Neural crest cell (in vitro differentiated cells): ENCODE measurements around the gene GBX2. TPM values are rescaled to one million over a fixed set of nuclear protein-coding genes. Genes with fewer than 3 reads are reported as not detected.

Experiments used
- DNase-seq: peaks from one replicate; pipeline ENCODE4 v3.0.0; 2021; ENCODE audit warnings: low read depth, mixed read lengths, low spot score
- H3K27ac Mint-ChIP-seq: one replicate; pipeline ENCODE4 v1.8.0; 2021; ENCODE audit warnings: mild to moderate bottlenecking, mixed read lengths; ENCODE audit not compliant: unreplicated experiment
- H3K27me3 Mint-ChIP-seq: 2 replicates; pipeline ENCODE4 v1.8.0; 2021; ENCODE audit warnings: low read depth, mild to moderate bottlenecking, mixed read lengths
- H3K36me3 Mint-ChIP-seq: 2 replicates; pipeline ENCODE4 v1.8.0; 2021; ENCODE audit warnings: low read depth, mild to moderate bottlenecking, mixed read lengths
- H3K4me1 Mint-ChIP-seq: 2 replicates; pipeline ENCODE4 v1.8.0; 2021; ENCODE audit warnings: mixed read lengths
- H3K4me3 Mint-ChIP-seq: one replicate; pipeline ENCODE4 v1.8.0; 2021; ENCODE audit warnings: mild to moderate bottlenecking, mixed read lengths
- H3K9me3 Mint-ChIP-seq: 2 replicates; pipeline ENCODE4 v1.8.0; 2021; ENCODE audit warnings: mixed read lengths
- total RNA-seq: library from RNA; stranded (reverse); gene quantifications from 2 replicates; pipeline ENCODE4 v1.2.1, GENCODE V29; 2021
- TF ChIP-seq, protein P1 (sequence below): fragments of 200-600 bp; sonication (generic); conservative IDR thresholded peaks from 2 replicates; pipeline ENCODE4 v1.5.0; 2021; ENCODE audit warnings: antibody characterized with exemption, mild to moderate bottlenecking

Gene GBX2
- total RNA-seq, 1 donor from 2014 or later: 21.3 TPM

DNA sequence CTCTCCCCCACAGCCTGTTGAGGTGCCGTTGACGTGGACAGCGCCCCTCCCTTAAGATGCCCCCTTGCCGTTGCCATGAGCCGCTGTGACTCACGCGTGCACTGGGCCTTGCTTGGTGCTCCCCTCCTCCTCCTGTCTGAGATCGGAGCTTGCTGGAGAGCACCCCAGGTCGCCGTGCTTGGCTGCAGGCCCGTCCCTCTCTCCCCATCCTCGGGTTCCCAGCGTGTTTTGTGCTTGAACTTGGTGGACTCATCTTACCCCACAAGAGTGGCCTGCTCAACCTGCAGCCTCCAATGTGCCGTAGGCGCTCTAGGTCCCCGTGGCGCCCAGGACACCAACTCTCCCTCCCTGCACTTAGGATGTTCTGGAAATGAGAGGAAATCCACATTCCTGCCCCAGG lies 39.9 kb downstream of the GBX2 start:
- Mint-ChIP-seq H3K27me3 (no peaks in the 10 kb centered on the region), H3K9me3 (no peaks in the 10 kb centered on the region), H3K4me3 (no peak overlapping the region), H3K36me3 (peaks cover 8% of the 10 kb centered on the region), H3K27ac (no peak overlapping the region), H3K4me1 (no peaks in the 10 kb centered on the region)
- DNase-seq: no peak
- TF ChIP-seq, protein P1, sequence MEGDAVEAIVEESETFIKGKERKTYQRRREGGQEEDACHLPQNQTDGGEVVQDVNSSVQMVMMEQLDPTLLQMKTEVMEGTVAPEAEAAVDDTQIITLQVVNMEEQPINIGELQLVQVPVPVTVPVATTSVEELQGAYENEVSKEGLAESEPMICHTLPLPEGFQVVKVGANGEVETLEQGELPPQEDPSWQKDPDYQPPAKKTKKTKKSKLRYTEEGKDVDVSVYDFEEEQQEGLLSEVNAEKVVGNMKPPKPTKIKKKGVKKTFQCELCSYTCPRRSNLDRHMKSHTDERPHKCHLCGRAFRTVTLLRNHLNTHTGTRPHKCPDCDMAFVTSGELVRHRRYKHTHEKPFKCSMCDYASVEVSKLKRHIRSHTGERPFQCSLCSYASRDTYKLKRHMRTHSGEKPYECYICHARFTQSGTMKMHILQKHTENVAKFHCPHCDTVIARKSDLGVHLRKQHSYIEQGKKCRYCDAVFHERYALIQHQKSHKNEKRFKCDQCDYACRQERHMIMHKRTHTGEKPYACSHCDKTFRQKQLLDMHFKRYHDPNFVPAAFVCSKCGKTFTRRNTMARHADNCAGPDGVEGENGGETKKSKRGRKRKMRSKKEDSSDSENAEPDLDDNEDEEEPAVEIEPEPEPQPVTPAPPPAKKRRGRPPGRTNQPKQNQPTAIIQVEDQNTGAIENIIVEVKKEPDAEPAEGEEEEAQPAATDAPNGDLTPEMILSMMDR: no peak

GRCh38 chr2:236127010-236127409 lies 41.2 kb downstream of the GBX2 start:
- no peak for DNase-seq

DNA sequence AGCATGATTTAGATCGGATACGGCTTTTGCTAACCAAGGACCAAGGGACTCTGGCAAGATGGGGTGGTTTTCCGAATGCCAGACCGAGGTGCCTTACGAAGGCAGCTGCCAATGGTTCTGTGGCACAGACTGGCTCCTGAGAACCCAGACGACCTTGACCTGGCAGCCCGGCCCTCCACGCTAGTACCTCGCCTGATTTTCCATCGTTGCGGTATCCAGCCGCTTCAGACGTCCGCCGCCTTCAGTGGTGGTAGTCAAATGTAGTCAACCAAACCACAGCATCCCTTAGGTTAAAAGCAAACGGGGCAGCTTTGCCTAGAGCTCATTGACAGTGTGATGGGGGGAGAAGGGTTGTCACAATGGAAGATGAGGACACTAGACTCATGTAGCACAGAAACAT lies 42.6 kb downstream of the GBX2 start:
- Mint-ChIP-seq H3K36me3 (peaks cover 3% of the 10 kb centered on the region), H3K9me3 (no peaks in the 10 kb centered on the region), H3K27me3 (no peaks in the 10 kb centered on the region), H3K4me1 (peaks cover 7% of the 10 kb centered on the region), H3K4me3 (no peak overlapping the region), H3K27ac (no peak overlapping the region)
- no peak for DNase-seq
- TF ChIP-seq, protein P1: no peak

More at GRCh38 chr2:236127010-236127409, 41.2 kb downstream of the GBX2 start:
- Mint-ChIP-seq H3K27me3 (no peaks in the 10 kb centered on the region), H3K4me3 (no peak overlapping the region), H3K9me3 (no peaks in the 10 kb centered on the region), H3K27ac (no peak overlapping the region), H3K36me3 (peaks cover 6% of the 10 kb centered on the region), H3K4me1 (peaks cover 4% of the 10 kb centered on the region)
- TF ChIP-seq, protein P1: no peak

DNA sequence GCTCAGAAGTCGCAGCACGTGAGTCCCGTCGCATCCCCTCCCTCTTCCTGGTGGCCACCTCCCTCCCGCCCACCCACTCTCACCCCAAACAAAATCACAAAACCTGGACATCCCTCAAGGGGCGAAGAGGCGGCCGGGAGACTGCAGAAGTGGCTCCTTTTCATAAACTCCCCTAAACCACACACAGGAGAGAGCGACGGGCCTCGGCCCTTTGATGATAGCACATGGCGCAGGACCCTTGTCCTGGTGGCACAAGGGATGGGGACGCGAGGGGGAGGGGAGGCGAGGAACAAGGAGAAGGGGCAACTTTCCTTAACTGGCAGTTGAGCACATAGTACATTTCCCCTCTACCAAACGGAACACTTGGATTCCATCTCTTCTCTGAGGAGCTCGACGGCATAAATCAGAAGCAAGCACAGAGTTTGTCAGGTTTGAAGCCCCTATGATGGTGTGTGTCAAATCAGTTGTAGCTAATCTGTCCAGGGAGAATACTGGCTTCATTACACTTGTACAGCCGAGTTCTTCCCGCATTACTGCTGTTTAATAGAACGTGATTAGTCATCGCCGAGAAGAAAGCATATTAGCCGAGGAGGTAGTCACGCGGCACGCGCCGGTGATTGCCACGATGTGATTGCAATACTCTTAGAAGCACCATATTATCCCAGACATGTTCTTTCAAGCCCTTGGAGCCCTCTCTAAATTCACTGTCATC lies 43.8 kb downstream of the GBX2 start:
- Mint-ChIP-seq H3K27ac (no peak overlapping the region), H3K36me3 (peaks cover 3% of the 10 kb centered on the region), H3K27me3 (no peaks in the 10 kb centered on the region), H3K9me3 (no peaks in the 10 kb centered on the region), H3K4me3 (no peak overlapping the region), H3K4me1 (peaks cover 11% of the 10 kb centered on the region)
- DNase-seq: no peak
- TF ChIP-seq, protein P1: no peak

DNA sequence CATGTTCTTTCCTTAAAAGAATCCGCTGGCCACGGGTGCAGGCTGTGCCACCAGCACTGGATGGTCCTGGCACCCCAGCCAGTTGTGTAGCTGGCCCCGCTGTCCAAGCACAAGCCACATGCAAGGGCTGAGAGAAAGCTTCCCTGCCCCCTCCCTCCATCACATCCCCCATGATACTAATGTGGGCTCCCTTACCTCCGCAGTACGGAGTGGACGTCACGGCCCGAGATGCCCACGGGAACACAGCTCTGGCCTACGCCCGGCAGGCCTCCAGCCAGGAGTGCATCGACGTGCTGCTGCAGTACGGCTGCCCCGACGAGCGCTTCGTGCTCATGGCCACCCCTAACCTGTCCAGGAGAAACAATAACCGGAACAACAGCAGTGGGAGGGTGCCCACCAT lies 44.5 kb downstream of the GBX2 start:
- DNase-seq: no peak
- Mint-ChIP-seq H3K9me3 (no peaks in the 10 kb centered on the region), H3K27ac (peak overlapping the region; percentile 78), H3K36me3 (peaks cover 3% of the 10 kb centered on the region), H3K4me3 (no peak overlapping the region), H3K4me1 (peaks cover 17% of the 10 kb centered on the region), H3K27me3 (no peaks in the 10 kb centered on the region)
- TF ChIP-seq, protein P1: no peak
